ENCODE measurements around the gene PRKCZ.

The PRKCZ gene

DNA sequence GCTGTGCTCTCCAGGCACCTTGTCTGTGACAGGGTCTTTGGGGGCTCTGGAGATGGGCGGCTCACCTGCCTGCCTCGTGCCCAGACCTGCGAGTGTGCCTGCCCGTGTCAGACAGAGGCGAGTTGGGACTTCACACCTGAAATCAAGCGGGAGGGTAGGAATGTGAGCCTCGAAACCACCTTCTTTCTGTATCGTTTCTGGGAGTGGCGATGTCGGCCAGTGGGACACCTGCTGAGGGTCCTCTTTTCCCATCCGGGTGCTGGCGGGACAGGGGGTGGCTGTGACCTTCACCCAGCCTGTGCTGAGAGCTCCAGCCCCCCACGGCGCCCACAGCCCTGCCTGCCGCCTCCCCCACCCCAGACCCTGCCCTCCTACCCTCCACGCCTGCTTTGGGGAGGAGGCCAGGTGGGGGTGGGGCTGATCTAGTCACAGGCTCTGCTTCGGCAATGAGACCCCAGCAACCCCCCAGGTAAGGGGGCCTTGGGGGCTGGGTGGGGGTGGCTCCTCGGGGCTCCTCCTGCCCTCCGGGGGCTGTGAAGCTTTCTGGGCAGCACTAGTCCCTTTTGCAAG is 160.0 kb downstream of the PRKCZ start:
- DNase-seq (ENCODE audit: low read depth in 2 of 2), result no peak

DNA sequence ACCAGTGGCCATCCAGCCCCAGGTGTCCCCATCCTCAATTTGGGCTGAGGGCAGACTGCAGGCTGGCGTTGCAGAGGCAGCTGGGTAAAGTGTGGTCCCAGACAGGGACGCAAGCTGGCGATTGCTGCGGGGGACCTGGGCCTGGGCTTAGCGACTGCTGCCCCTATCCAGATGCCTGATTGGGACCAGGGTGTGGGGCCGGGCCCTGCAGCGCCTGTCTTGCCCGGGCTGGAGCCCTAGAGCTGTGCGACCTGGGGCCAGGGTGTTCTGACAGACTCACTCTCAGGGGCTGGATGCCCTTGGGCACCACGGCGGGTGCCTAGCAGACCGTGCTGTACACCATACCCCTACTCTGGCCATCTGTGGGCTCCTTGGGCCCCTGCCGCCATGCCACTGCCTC is 160.6 kb downstream of the PRKCZ start:
- DNase-seq (ENCODE audit: low read depth in 2 of 2), result no peak

DNA sequence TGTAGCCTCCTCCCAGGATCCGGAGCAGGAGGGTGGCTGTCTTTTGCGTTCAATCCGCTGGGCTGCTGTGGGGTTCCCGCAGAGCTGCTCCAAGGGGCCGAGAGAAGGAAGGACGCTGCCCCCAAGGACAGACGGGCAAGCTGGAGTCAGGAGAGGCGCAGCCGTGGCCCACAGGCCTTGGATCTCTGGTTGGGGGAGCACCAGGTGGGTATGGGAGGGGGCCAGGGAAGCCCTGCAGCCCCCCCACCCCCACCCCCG is 162.0 kb downstream of the PRKCZ start:
- no peak for DNase-seq (ENCODE audit: low read depth in 2 of 2)

DNA sequence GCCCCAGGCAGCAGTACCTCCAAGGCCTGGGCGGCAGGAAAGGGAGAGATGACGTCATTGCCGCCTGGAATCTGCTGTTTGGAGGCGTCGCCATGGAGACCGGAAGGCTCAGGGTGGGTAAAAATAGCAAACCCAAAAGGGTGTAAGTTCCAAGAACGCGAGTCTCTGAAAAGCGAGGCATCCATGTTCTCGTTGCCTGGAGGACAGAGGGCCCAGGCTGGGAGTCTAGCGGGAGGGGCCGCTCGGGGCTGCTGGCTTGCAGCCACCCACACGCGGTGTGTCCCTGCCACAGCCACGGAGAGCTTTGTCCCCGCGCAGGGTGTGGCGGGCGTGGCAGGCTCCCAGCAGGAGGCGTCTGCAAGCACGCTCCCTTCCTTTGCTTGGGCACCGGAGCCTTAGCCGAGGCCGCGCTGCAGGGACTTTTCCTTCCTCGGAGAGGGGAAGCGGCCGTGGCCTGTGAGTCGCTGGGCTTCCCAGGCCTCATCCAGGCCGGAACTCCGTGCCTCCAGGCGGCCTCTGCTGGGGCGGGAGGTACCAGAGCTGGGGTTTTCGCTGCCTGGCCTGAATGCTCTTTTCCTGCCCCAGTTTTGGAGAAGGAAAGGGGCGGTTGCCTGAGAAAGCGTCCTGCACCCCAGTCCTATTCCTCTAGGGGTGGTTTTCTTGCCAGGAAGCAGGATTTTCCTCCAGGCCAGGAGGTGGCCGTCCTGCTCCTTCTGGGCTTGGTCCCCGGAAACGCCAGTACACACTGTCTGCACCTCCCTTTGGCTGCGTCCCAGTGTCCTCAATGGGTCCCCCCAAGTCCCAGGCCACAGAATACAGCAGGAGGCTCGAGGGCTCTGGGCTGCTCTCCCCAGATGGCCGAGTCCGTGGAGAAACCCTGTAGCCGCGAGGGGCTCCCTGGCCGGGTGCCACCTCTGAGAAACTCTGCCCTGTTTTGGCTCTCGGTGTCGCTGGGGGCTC is 162.6 kb downstream of the PRKCZ start:
- DNase-seq (ENCODE audit: low read depth in 2 of 2), result peak; percentile 90 to 92

DNA sequence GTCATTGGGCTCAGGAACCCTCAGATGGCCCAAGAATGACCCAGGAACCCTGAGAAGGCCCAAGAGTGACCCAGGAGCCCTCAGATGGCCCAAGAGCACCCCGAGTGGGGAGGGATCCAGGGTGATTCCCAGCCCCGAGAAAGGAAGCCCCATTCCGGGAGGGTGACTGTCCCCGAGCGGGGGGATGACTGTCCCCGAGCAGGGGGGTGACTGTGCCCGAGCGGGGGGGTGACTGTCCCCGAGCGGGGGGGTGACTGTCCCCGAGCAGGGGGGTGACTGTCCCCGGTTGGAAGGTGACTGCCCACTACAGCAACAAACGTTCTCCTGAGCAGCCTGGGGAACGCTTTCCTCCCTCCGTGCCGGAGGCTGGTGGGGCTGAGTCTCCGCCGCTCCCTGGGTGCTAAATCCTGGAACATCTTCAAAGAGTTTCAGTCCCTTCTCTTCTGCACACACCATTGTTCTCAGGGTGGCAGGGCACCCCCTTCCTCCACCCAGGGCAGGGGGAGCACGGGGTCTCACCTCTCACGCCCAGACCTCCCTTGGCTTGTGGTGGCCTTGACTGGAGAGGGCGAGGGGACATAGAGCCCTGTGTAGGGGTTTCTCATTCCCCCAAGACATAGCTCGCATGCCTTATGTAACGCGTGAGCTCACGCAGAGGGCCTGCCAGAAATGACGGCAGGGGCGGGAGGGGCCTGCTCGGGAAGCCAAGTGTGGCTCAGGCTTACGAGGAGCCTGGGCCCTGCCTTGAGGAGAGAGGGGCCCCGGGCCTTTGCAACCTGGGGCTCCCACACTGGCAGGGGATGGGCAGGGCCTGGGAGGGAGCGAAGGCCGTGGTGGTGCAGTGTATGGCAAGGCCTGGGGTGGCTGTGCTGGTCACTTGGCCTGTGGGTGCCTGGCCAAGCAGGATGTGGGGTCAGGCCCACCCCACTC is 163.6 kb downstream of the PRKCZ start:
- DNase-seq (ENCODE audit: low read depth in 2 of 2), result peak; percentile 70 to 76

DNA sequence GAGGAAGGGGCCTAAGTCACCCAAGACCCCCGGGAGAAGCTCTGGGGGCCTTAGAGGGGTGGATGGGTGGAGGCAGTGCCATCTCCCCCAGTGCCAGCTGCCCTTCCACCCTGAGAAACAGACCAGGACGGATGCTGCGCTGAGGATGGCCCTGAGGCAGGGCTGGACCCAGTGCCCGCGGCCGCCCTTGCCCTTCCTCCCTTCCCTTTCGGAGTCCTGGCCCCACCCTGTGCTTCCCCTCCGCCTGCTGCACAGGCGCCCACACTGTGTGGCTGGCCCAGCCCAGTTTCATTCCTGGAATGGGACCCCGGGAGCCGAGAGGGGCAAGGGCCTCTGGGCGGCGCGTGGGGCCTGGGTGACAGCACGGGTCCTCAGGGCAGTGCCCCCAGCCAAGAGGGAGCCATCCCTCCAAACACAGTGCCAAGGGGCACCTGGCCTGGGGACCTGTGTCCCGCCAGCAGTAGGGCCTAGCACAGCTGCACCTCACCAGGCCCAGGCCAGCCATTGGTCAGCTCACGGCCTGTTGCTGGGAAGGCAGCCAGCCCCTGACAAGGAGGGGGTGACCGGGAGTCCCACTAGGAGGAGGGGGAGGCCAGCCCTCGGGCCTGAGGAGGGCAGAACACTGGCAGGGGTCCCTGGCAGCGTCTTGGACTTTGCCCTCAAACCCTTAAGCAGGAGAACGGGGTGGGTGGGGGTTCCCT is 164.5 kb downstream of the PRKCZ start:
- DNase-seq (ENCODE audit: low read depth in 2 of 2), result no peak

DNA sequence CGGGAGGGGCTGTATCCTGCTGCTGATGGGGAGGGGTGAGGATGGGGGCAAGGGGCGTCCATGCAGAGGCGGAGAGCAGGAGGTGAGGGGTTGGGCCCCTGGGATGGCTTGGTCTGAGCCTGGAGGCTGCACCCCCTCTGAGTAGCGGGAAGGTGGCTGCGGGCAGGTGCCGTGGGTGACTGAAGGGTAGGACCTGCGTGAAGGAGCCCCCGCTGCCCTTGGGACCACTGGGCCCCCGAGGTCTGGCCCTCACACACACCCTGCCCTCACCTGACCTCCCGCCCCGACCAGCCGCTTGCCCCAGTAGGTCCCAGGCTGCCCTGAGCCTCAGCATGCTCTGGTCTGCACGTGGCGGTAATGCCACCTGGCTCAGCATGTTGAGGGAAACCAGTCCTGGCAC is 165.1 kb downstream of the PRKCZ start:
- no peak for DNase-seq (ENCODE audit: low read depth in 2 of 2)

DNA sequence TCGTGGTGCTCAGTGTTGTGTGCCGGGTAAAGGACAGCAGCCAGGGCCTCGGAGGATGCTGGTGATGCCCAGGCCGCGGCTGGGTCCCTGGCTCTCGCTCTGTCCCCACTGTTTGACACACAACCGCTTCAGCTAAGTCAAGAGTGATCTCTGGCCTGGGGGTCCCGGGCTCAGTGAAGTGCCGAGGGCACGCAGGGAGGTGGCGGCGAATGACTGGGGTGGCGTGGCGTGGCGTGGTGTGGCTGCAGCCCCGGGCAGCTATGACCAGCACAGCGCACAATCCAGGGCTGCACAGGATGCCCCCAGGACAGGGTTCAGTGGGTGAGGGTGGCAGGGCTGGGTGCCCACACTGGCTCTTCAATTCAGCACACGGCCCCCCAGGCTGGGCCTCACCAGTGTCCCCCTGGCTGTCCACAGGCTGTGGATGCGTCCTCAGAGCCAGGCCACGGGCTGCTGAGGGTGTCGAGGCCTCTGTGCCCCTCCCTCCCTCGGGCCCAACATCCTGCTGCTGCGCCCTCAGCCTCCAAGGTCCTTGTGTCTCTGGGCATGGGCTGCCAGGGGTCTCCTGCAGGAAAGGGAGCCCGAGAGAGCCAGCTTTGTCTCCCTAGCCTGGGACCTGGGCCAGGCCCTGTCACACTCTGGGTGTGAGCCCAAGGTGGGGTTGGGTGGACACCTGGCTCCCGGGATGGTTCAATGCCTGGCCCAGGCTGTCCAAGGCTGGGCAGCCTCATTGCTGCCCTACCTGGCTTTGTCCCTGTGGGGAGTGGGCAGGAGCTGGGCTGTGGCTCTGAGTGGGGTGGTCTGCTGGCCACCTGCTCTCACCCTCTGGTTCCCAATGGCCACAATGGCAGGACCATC is 165.9 kb downstream of the PRKCZ start:
- no peak for DNase-seq (ENCODE audit: low read depth in 2 of 2)

DNA sequence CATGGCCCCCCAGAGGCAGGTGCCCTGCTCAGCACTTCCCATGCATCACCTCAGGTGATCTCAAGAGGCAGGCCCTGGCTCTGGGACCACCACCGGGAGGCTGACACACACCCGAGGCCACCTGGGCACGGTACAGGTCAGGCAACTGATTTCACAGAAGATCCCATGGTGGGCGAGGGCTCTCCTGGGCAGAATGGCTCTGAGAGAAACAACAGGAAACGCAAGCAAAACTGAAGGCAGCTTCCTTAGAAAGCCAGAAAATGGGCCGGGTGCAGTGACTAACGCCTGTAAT is 166.5 kb downstream of the PRKCZ start:
- no peak for DNase-seq (ENCODE audit: low read depth in 2 of 2)

DNA sequence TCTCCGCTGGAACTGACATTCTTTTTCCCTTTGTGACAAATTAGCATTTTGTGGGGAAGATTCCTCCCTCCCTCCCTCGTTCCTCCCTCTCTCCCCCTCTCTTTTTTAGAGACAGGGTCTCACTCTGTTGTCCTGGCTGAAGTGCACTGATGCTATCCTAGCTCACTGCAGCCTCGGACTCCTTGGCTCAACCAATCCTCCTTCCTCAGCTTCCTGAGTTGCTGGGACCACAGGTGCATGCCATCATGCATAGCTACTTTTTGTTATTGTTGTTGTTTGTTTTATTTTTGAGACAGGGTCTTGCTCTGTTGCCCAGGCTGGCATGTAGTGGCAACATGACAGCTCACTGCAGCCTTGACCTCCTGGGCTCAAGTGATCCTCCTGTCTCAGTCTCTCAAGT is 171.1 kb downstream of the PRKCZ start:
- no peak for DNase-seq (ENCODE audit: low read depth in 2 of 2)

DNA sequence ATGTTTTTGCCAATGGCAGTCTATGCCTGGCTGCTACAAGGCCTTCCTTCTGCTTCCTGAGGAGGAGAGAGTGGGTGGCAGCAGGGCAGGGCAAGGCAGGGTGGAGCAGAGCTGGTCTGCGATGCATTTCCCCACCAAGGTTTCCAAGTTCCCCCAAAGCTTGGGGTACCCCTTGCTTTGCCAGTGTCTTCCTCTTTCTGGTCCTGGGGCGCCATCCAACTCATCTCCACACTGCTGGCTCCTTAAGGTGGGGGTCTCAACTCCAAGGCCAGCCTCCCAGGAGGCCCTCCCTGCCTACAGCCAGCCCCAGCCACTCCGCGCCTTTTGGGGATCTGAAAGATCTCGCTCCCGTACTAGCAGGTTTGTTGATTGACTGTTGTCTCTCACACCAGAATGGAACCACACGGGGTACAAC is 174.0 kb downstream of the PRKCZ start:
- DNase-seq (ENCODE audit: low read depth in 2 of 2), result no peak

DNA sequence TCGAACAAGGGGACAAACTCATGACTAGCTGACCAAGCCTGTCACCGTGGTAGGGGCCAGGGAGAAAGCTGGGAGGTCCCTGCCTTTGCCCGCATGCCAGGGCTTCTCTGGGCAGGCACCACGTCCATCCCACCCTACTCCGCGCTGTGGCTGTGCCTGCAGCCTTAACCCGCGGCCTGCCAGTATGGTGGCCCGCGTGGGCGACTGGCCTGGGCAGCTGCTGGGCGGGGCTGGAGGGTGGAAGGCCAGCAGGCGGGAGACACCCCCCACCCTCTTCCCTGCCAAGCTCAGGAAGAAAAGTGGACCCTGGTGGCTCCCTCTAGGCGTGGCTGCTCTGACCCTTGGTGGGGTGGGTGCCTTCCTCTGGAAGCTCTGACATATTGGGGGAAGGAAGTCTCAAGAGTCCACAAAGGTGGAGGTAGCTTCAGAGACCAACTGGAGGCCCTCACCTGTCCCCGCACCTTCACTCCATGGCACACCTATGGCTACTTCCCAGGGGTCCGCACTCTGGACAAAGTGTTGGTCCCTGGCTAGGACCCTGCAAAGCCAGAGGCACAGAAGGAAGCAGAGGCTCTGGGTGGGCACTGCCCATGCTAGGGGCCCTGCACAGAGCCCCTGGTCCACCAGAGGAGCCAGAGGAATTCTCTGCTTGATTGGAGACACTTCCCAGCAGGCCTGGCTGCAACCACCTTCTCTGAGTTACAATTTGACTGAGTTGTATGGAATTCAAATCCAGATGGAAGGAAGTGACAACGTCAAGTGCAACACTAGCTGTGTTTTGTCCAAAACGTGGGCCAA is 174.6 kb downstream of the PRKCZ start:
- DNase-seq (ENCODE audit: low read depth in 2 of 2), result no peak

DNA sequence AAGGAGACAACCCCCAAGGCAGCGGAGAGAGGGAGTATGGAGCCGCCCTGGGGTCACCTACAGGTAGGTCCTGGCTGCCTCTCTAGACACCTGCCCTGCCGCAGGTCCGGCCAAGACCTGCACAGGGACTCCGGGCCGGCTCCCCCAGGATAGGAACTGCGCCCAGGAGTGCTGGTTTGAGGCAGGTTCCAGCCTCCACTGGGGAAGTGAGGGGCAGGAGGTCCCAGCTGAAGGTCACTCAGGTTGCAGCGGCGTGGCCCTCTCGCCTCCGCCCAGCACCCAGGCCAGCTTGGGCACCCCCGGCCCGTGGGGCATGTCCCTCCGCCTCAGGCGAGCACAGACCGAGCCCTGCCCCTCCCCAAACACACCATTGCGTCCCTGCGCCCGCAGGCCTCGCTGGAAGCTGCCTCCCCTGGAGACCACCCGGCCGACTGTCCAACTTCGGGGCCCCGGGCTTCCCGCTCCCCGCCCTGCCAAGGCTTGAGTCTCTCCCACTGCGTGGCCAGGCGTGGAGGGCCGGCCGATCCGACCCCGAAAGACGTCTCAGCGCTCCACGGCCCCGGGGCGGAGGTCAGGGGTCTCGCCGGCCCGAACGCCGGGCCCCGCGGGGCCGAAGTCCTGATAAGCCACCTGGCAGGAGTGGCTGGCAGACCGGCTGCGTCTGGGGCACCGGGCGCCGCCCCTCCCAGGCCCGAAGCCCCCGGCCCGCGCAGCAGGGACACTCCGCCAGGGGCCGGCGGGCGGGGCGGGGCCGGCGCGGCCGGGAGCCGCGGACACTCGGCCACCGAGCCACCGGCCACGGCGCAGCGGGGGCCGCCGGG is 176.5 kb downstream of the PRKCZ start:
- no peak for DNase-seq (ENCODE audit: low read depth in 2 of 2)

DNA sequence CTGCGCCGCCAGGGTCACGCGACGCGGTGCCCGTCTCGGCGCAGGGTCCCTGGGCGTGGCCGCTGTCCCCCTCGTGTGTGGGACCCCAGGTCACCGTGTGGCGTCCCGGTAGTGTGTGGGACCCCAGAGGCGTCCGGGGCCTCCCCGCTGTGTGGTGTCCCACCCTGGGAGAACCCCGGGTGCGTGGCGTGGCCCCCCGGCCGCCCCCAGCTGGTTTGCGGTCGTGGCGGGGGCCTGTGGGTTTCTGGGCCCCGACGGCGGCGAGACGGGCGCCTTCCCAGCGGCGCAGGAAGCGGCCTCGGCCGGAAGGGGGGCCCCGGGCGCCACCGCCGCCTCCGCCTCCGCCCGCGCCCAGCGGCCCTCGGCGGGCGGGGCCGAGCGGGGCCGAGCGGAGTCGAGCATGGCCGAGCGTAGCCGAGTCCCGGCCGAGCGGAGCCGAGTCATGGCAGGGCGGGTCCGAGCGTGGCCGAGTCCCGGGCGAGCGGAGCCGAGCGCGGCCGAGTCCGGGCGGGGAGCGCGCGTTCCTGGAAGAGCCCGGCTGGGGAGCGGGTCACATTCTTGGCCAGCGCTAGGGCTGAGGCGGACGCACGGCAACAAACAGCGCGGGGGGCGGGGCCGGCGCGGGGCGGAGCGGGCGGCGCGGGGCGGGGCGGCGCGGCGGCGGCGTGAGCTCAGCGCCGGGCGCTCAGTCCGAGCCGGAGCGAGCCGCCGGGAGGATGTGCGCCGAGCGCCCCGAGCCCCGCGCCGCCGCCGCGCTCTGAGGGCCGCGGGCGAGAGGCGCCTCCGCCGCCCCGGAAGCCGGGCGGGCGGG is 177.3 kb downstream of the PRKCZ start:
- DNase-seq (ENCODE audit: low read depth in 2 of 2), result peak; percentile 93 to 94

DNA sequence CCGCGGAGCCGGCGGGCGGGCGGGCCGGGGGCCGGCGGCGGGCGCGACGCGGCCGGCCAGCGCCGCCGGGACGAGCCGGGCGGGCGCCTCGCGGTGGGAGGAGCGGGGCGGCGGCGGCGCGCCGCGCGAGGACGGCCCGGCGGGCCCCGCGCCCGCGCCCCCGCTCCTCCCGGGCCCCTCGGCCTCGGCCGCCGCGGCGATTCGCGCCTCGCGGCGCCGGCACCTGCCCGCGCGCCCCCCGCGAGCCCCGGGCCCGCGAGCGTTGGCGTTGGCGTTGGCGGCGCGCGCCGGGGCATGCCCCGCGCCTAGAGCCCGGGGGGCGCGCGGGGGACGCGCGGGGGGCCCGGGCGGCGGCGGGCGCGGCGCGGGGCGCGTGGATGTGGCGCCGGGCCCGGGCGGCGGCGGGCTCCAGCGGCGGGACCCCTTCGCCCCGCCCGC is 178.0 kb downstream of the PRKCZ start, which contains the start of gene SKI:
Gene SKI, plus strand, starts transcription at position 163 of the 438 bp plus-strand sequence. CDS start 448 bp downstream, outside the sequence.
- DNase-seq (ENCODE audit: low read depth in 2 of 2), result no peak

DNA sequence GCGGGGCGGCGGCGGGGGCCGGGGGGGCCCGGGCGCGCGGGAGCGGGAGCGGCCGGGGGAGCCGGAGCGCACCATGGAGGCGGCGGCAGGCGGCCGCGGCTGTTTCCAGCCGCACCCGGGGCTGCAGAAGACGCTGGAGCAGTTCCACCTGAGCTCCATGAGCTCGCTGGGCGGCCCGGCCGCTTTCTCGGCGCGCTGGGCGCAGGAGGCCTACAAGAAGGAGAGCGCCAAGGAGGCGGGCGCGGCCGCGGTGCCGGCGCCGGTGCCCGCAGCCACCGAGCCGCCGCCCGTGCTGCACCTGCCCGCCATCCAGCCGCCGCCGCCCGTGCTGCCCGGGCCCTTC is 178.5 kb downstream of the PRKCZ start:
- no peak for DNase-seq (ENCODE audit: low read depth in 2 of 2)

DNA sequence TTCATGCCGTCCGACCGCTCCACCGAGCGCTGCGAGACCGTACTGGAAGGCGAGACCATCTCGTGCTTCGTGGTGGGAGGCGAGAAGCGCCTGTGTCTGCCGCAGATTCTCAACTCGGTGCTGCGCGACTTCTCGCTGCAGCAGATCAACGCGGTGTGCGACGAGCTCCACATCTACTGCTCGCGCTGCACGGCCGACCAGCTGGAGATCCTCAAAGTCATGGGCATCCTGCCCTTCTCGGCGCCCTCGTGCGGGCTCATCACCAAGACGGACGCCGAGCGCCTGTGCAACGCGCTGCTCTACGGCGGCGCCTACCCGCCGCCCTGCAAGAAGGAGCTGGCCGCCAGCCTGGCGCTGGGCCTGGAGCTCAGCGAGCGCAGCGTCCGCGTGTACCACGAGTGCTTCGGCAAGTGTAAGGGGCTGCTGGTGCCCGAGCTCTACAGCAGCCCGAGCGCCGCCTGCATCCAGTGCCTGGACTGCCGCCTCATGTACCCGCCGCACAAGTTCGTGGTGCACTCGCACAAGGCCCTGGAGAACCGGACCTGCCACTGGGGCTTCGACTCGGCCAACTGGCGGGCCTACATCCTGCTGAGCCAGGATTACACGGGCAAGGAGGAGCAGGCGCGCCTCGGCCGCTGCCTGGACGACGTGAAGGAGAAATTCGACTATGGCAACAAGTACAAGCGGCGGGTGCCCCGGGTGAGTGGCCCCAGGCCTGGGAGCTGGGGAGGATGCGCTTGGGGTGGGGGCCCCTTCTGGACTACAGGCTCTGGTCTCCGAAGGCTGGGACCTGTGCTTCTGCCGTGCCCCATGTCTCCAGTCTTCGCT is 179.0 kb downstream of the PRKCZ start:
- no peak for DNase-seq (ENCODE audit: low read depth in 2 of 2)
